Islet of Langerhans (tissue), 1 donor: ENCODE measurements around the gene MYO1C.
"Not testable (repeated sequence)": the region's sequence is repeated elsewhere in the genome, so short reads cannot be mapped to it uniquely, and the experiment has no call there.

Experiments
- FAIRE-seq: peaks from one replicate; lab custom pipeline; 2011; peaks lifted over from hg19 to GRCh38; lab: Jason Lieb, UNC

The MYO1C gene

GRCh38 chr17:1423456-1424135 is 68.9 kb downstream of the MYO1C start:
- FAIRE-seq, result no peak

DNA sequence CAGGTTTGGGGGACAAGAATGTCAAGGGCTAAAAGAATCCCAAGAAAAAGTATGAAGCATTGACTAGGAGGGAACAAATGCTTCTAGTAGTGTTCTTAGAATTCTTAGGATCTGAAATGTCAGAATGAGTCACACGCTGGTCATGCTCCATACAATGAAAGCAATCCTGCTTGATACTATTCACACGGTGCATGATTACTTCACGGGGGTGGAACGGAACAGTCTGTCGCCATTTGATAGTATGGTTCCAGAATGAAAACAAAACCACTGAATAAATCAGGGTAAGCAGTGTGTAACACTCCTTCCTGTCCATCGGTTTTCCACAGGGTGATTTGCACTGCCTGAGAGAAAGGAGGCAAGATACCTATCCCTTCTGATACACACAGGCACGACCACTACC is 69.6 kb downstream of the MYO1C start:
- no peak for FAIRE-seq

GRCh38 chr17:1421470-1421869 is 71.0 kb downstream of the MYO1C start:
- FAIRE-seq, result no peak

DNA sequence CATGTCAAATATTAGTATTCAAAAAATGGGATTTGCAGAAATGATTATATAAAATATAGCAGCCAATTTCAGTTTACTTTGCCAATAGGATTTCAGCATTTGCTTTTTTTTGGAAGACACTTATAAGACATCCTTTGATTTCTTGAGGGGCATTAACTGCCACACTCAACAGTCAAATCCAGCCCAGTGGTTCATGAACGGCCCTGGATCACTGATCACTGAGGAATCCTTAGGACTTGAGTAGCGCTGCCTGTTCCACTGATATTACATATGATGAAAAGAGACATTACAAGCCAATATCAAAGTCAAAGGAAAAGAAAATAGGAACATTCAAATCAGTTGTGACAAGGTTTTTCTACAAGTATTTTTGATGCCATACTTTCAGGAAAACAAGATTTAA is 71.5 kb downstream of the MYO1C start:
- no peak for FAIRE-seq

GRCh38 chr17:1420163-1420562 is 72.3 kb downstream of the MYO1C start:
- FAIRE-seq, result no peak

DNA sequence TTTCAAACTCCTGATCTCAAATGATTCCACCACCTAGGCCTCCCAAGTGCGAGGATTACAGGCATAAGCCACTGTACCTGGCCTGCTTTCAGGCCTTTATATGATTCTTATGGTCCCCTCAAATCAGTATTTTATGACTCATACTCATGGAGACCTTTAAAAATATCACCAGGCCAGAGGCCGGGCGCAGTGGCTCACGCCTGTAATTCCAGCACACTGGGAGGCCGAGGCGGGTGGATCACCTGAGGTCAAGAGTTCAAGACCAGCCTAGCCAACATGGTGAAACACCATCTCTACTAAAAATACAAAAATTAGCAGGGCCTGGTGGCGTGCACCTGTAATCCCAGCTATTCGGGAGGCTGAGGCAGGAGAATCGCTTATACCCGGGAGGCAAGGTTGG is 74.0 kb downstream of the MYO1C start:
- not testable (repeated sequence) for FAIRE-seq

DNA sequence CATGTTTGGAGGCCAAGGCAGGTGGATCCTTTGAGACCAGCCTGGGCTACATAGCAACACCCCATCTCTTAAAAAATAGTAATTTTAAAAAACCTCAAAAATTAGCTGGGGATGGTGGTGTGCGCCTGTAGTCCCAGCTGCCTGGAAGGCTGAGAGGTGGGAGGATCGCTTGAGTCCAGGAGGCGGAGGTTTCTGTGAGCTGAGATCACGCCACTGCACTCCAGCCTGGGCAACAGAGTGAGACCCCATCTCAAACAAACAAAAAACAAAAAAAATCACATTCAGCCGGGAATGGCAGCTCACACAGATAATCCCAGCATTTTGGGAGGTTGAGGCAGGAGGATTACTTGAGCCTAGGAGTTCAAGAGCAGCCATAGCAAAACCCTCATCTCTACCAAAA is 76.1 kb downstream of the MYO1C start:
- FAIRE-seq, result no peak

GRCh38 chr17:1414634-1415033 is 77.9 kb downstream of the MYO1C start:
- FAIRE-seq, result no peak
